ENCODE data around the gene MIPEP. TPM values are rescaled to one million over a fixed set of nuclear protein-coding genes. Genes with fewer than 3 reads are reported as not detected.
"Not testable (repeated sequence)": the region's sequence is repeated elsewhere in the genome, so short reads cannot be mapped to it uniquely, and the experiment has no call there.

The MIPEP gene
- total and polyA plus RNA-seq, 2 experiments from 2014 or later, result 12.6 to 19.6 TPM

DNA sequence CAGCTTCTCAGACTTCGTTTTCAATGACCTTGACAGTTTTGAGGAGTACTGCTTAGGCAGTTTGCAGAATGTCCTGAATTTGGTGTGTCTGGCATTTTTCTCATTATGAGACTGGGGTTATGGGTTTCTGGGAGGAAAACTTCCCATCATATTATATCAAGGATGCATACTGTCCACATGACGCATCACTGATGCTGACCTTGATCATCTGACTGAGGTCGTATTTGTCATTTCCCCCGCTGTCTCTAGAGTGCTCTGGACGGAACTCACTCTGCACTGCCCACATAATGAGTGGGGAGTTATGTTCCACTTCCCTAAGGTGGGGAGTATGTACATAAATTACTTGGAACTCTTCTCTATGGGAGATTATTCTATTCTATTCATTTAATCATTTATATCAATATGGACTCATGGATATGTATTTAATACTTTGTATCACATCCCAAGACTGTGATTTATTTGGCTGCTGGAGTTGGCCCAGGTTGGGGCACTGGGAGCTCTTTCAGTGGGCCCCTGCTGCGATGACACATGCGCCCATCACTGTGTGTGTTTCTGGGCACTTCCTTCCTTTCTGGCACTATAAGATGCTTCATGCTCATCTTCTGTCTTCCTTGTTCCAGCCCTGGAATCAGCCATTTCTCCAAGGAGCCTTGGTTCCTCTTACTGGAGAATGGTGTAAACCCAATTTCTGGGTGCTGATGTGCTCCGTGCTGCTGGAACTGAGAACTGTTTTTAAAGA lies 138.6 kb downstream of the MIPEP start:
- TF ChIP-seq EZH2 (IDR thresholded peaks at IDR 0.05; ENCODE audit: insufficient read depth, poor library complexity, severe bottlenecking) (no peak), EZH2phosphoT487 (IDR thresholded peaks at IDR 0.05; ENCODE audit: insufficient read depth, low read depth) (no peak)
- 91 to 92% methylated on average over 8 of the region's 8 CpGs for WGBS, 2 experiments (ENCODE audit: low coverage in 1 of 2, low lambda C conversion rate in 2 of 2, missing lambda C conversion rate in 2 of 2)
- H3K27me3 ChIP-seq (replicated peaks; ENCODE audit: insufficient read depth), result no peaks in the 10 kb centered on the region
- H3K36me3 ChIP-seq (ENCODE audit: low read depth), result no peaks in the 10 kb centered on the region
- no peak overlapping the region for H2AFZ ChIP-seq
- H3K79me2 ChIP-seq (ENCODE audit: insufficient read depth), result no peaks in the 10 kb centered on the region
- no peak overlapping the region for H3K4me2 ChIP-seq (ENCODE audit: unreplicated experiment)
- no peak overlapping the region for H3K27ac ChIP-seq
- no peaks in the 10 kb centered on the region for H3F3A ChIP-seq (ENCODE audit: insufficient read depth)
- H3K9me3 ChIP-seq (ENCODE audit: low read depth), result no peaks in the 10 kb centered on the region
- H3K4me3 ChIP-seq, result no peak overlapping the region
- in situ Hi-C loops (cut with MboI), result no loop called here
- DNase-seq, result no peak
- peaks cover 15% of the 10 kb centered on the region for H3K4me1 ChIP-seq (ENCODE audit: insufficient read depth)
- H3K9me2 ChIP-seq (ENCODE audit: insufficient read depth), result no peaks in the 10 kb centered on the region
- no peaks in the 10 kb centered on the region for H4K20me1 ChIP-seq (ENCODE audit: insufficient read depth)
- H3K9ac ChIP-seq, result no peak overlapping the region

DNA sequence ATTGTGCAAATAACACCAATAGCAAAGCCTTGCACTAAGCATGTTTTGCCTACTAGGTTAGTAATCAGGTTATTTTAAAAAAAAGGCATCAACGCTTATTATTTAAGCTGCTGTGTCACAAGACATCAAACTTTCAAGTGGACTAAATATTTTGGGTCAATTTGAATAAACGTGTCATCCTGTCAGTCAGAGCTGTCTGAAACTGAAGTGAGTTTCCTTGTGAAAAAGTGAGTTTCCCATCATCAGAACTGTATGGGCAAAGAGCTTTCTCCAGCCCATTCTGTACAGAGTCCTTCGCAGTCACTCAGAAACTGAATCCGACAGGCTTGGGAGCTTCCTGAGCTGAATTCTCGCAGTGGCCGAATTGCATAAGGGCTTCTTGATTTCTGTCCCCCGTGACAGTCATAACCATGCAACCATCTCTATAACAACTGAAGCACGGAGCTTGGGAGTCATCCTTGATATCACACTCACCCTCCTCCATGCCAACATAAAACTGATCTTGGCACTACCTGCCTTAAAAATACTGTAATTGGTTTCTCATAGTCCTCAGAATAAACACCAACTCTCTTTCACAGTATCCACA lies 139.8 kb downstream of the MIPEP start:
- H3K27me3 ChIP-seq (replicated peaks; ENCODE audit: insufficient read depth), result no peaks in the 10 kb centered on the region
- H3K9me3 ChIP-seq (ENCODE audit: low read depth), result no peaks in the 10 kb centered on the region
- H4K20me1 ChIP-seq (ENCODE audit: insufficient read depth), result no peaks in the 10 kb centered on the region
- H3K4me3 ChIP-seq, result no peak overlapping the region
- H3K27ac ChIP-seq, result no peak overlapping the region
- H3K9ac ChIP-seq, result no peak overlapping the region
- no peak for DNase-seq
- no peaks in the 10 kb centered on the region for H3K79me2 ChIP-seq (ENCODE audit: insufficient read depth)
- TF ChIP-seq EZH2phosphoT487 (IDR thresholded peaks at IDR 0.05; ENCODE audit: insufficient read depth, low read depth), result no peak
- no peak for TF ChIP-seq EZH2 (IDR thresholded peaks at IDR 0.05; ENCODE audit: insufficient read depth, poor library complexity, severe bottlenecking)
- no peaks in the 10 kb centered on the region for H3K36me3 ChIP-seq (ENCODE audit: low read depth)
- WGBS, 2 experiments (ENCODE audit: low coverage in 1 of 2, low lambda C conversion rate in 2 of 2, missing lambda C conversion rate in 2 of 2), result 88 to 89% methylated on average over 8 of the region's 8 CpGs
- in situ Hi-C loops (cut with MboI), result no loop called here
- no peaks in the 10 kb centered on the region for H3F3A ChIP-seq (ENCODE audit: insufficient read depth)
- no peak overlapping the region for H3K4me2 ChIP-seq (ENCODE audit: unreplicated experiment)
- peaks cover 15% of the 10 kb centered on the region for H3K4me1 ChIP-seq (ENCODE audit: insufficient read depth)
- no peak overlapping the region for H2AFZ ChIP-seq
- no peaks in the 10 kb centered on the region for H3K9me2 ChIP-seq (ENCODE audit: insufficient read depth)

DNA sequence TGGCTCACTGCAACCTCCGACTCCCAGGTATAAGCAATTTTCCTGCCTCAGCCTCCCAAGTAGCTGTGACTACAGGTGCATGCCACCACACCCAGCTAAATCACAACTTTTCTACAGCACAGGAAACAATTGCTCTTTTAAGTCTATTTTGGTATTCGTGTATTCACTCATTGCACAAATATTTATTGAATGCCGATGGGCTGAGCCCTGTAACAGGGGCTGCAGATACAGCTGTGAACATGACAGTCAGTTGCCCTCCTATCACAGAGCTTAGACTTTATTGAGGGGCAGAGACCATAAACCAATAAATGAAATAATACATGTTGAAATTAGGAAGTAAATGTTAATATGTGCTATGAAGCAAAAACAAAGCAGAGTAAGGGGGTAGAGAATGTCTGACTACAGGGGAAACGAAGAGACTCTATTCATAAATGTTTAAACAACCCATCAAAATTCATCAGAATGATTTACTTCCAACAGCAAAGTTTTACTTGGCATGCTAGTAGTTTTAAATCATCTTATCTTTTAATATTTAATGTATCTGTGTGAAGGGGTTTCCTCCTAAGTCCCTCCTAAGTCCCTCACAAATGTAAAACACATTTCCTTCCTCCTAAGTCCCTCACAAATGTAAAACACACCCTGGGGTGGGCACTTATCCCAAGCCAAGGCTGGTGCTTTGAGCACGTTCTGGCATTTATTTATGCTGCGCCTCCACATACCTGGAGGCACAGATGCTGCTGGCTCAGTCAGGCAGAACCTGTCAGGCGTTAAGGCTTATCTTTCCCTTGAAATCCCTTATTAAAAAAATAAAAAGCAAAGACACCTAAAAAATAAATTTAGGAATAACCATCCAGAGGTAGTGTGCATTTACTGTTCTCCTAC lies 140.8 kb downstream of the MIPEP start:
- no peak overlapping the region for H3K9ac ChIP-seq
- H3K27ac ChIP-seq, result no peak overlapping the region
- peaks cover 9% of the 10 kb centered on the region for H3K4me1 ChIP-seq (ENCODE audit: insufficient read depth)
- H3K4me2 ChIP-seq (ENCODE audit: unreplicated experiment), result no peak overlapping the region
- no peaks in the 10 kb centered on the region for H3K36me3 ChIP-seq (ENCODE audit: low read depth)
- H2AFZ ChIP-seq, result no peak overlapping the region
- no peaks in the 10 kb centered on the region for H3K27me3 ChIP-seq (replicated peaks; ENCODE audit: insufficient read depth)
- no peaks in the 10 kb centered on the region for H4K20me1 ChIP-seq (ENCODE audit: insufficient read depth)
- H3K9me3 ChIP-seq (ENCODE audit: low read depth), result no peaks in the 10 kb centered on the region
- 81 to 84% methylated on average over 7 of the region's 7 CpGs for WGBS, 2 experiments (ENCODE audit: low coverage in 1 of 2, low lambda C conversion rate in 2 of 2, missing lambda C conversion rate in 2 of 2)
- TF ChIP-seq EZH2phosphoT487 (IDR thresholded peaks at IDR 0.05; ENCODE audit: insufficient read depth, low read depth), result no peak
- no peak for TF ChIP-seq EZH2 (IDR thresholded peaks at IDR 0.05; ENCODE audit: insufficient read depth, poor library complexity, severe bottlenecking)
- H3K9me2 ChIP-seq (ENCODE audit: insufficient read depth), result no peaks in the 10 kb centered on the region
- DNase-seq, result no peak
- no peaks in the 10 kb centered on the region for H3F3A ChIP-seq (ENCODE audit: insufficient read depth)
- in situ Hi-C loops (cut with MboI), result no loop called here
- H3K79me2 ChIP-seq (ENCODE audit: insufficient read depth), result no peaks in the 10 kb centered on the region
- H3K4me3 ChIP-seq, result no peak overlapping the region

GRCh38 chr13:23746141-23746540 lies 143.1 kb downstream of the MIPEP start:
- H3K9me3 ChIP-seq (ENCODE audit: low read depth); H3K27me3 ChIP-seq (replicated peaks; ENCODE audit: insufficient read depth); H4K20me1 ChIP-seq (ENCODE audit: insufficient read depth); H3K27ac ChIP-seq; H3K4me2 ChIP-seq (ENCODE audit: unreplicated experiment); H3K9ac ChIP-seq; H3K36me3 ChIP-seq (ENCODE audit: low read depth); H3K79me2 ChIP-seq (ENCODE audit: insufficient read depth); in situ Hi-C loops (cut with MboI); H3F3A ChIP-seq (ENCODE audit: insufficient read depth); H3K4me3 ChIP-seq; H2AFZ ChIP-seq; DNase-seq; H3K9me2 ChIP-seq (ENCODE audit: insufficient read depth); H3K4me1 ChIP-seq (ENCODE audit: insufficient read depth): not testable (repeated sequence)
- 77 to 82% methylated on average over 5 of the region's 5 CpGs for WGBS, 2 experiments (ENCODE audit: low coverage in 1 of 2, low lambda C conversion rate in 2 of 2, missing lambda C conversion rate in 2 of 2)

All from GM23248 (cell line).